HEK293T (cell line): Measurements from ENCODE around the gene CDC34.

ENCODE experiments used
- ARNT ChIP-seq: fragments of 450-650 bp; IDR thresholded peaks from 2 replicates; pipeline ENCODE4 v1.6.1; 2017; ENCODE audit warnings: mild to moderate bottlenecking
- BHLHE40 ChIP-seq: fragments of 450-650 bp; IDR thresholded peaks from 2 replicates; pipeline ENCODE4 v1.6.1; 2016; ENCODE audit warnings: mild to moderate bottlenecking, moderate library complexity, borderline replicate concordance
- CTBP1 ChIP-seq: fragments of 450-650 bp; IDR thresholded peaks from 2 replicates; pipeline ENCODE4 v1.6.1; 2016; ENCODE audit warnings: borderline replicate concordance
- ELF4 ChIP-seq: fragments of 450-650 bp; IDR thresholded peaks from 2 replicates; pipeline ENCODE4 v1.6.1; 2017; ENCODE audit warnings: antibody characterized with exemption
- FOXK2 ChIP-seq: fragments of 450-650 bp; IDR thresholded peaks from 2 replicates; pipeline ENCODE4 v1.6.1; 2016; ENCODE audit warnings: mild to moderate bottlenecking
- FOXM1 ChIP-seq: fragments of 450-650 bp; IDR thresholded peaks from 2 replicates; pipeline ENCODE4 v1.6.1; 2017; ENCODE audit warnings: mild to moderate bottlenecking, borderline replicate concordance
- HDGF ChIP-seq: fragments of 450-650 bp; IDR thresholded peaks from 2 replicates; pipeline ENCODE4 v1.6.1; 2017; ENCODE audit warnings: antibody characterized with exemption, borderline replicate concordance
- L3MBTL2 ChIP-seq: fragments of 450-650 bp; conservative IDR thresholded peaks from 2 replicates; pipeline ENCODE4 v1.6.1; 2016; ENCODE audit warnings: mild to moderate bottlenecking
- LEF1 ChIP-seq: fragments of 450-650 bp; IDR thresholded peaks from 2 replicates; pipeline ENCODE4 v1.6.1; 2017; ENCODE audit warnings: mild to moderate bottlenecking, borderline replicate concordance
- NFRKB ChIP-seq: fragments of 450-650 bp; IDR thresholded peaks from 2 replicates; pipeline ENCODE4 v1.6.1; 2016; ENCODE audit warnings: mild to moderate bottlenecking, moderate library complexity
- SUZ12 ChIP-seq: fragments of 450-650 bp; IDR thresholded peaks from 2 replicates; pipeline ENCODE4 v1.6.1; 2016; ENCODE audit warnings: mild to moderate bottlenecking
- TARDBP ChIP-seq: fragments of 450-650 bp; IDR thresholded peaks from 2 replicates; pipeline ENCODE4 v1.6.1; 2016
- ZNF384 ChIP-seq: fragments of 450-650 bp; IDR thresholded peaks from 2 replicates; pipeline ENCODE4 v1.6.1; 2016
- TF ChIP-seq, protein P1 (sequence below): fragments of 450-650 bp; IDR thresholded peaks from 2 replicates; pipeline ENCODE4 v1.6.1; 2016

- TF ChIP-seq FOXM1 (no peak), HDGF (no peak), NFRKB (no peak), FOXK2 (no peak), ELF4 (no peak), TARDBP (no peak), SUZ12 (no peak), LEF1 (no peak), CTBP1 (no peak), BHLHE40 (no peak), ARNT (no peak), L3MBTL2 (no peak), ZNF384 (no peak)
- TF ChIP-seq, protein P1, sequence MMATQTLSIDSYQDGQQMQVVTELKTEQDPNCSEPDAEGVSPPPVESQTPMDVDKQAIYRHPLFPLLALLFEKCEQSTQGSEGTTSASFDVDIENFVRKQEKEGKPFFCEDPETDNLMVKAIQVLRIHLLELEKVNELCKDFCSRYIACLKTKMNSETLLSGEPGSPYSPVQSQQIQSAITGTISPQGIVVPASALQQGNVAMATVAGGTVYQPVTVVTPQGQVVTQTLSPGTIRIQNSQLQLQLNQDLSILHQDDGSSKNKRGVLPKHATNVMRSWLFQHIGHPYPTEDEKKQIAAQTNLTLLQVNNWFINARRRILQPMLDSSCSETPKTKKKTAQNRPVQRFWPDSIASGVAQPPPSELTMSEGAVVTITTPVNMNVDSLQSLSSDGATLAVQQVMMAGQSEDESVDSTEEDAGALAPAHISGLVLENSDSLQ, result no peak
These were observed 10.8 kb downstream of the CDC34 start for GRCh38 chr19:542173-542866.
